HUES6 (cell line): ENCODE data around the gene DHRS4.
A peak's percentile ranks its signal among the peaks of the same experiment; 100 is the strongest.
"Not testable (repeated sequence)": the region's sequence is repeated elsewhere in the genome, so short reads cannot be mapped to it uniquely, and the experiment has no call there.

Experiments used
- H3K27ac ChIP-seq: 2 replicates; pipeline ENCODE4 v1.7.0; 2013; ENCODE audit warnings: low read depth, mild to moderate bottlenecking, low read length, inconsistent platforms
- H3K27me3 ChIP-seq: 2 replicates; pipeline ENCODE4 v1.6.1; 2013; ENCODE audit warnings: low read length; ENCODE audit not compliant: control insufficient read depth, insufficient read depth
- H3K36me3 ChIP-seq: 2 replicates; pipeline ENCODE4 v1.6.1; 2013; ENCODE audit warnings: low read length; ENCODE audit not compliant: control insufficient read depth, insufficient read depth
- H3K4me1 ChIP-seq: 2 replicates; pipeline ENCODE4 v1.6.1; 2013; ENCODE audit warnings: low read length; ENCODE audit not compliant: control insufficient read depth, insufficient read depth
- H3K4me3 ChIP-seq: 2 replicates; pipeline ENCODE4 v1.5.1; 2013; ENCODE audit warnings: low read depth, low read length
- H3K9ac ChIP-seq: one replicate; pipeline ENCODE4 v1.6.1; 2013; ENCODE audit warnings: mild to moderate bottlenecking, low read length
- H3K9me3 ChIP-seq: 2 replicates; pipeline ENCODE4 v1.6.1; 2013; ENCODE audit warnings: low read depth, low read length; ENCODE audit not compliant: control insufficient read depth, insufficient read depth

DHRS4 gene

GRCh38 chr14:23960899-23961298 is 7.3 kb downstream of the DHRS4 start:
- not testable (repeated sequence) for H3K9ac ChIP-seq, H3K36me3 ChIP-seq, H3K4me3 ChIP-seq, H3K4me1 ChIP-seq, H3K27ac ChIP-seq, H3K9me3 ChIP-seq, H3K27me3 ChIP-seq

- not testable (repeated sequence) for H3K9ac ChIP-seq, H3K4me3 ChIP-seq, H3K36me3 ChIP-seq, H3K9me3 ChIP-seq, H3K27me3 ChIP-seq, H3K27ac ChIP-seq, H3K4me1 ChIP-seq
These were observed 8.1 kb downstream of the DHRS4 start for GRCh38 chr14:23961704-23962103.

- not testable (repeated sequence) for H3K27ac ChIP-seq, H3K4me1 ChIP-seq, H3K9me3 ChIP-seq, H3K27me3 ChIP-seq, H3K36me3 ChIP-seq
- Histone ChIP-seq H3K4me3 (peak overlapping the region; percentile 59; the same call in 1 of the 2 replicates), H3K9ac (peak overlapping the region; percentile 48)
These were observed 15.5 kb downstream of the DHRS4 start for GRCh38 chr14:23969130-23969480.

DNA sequence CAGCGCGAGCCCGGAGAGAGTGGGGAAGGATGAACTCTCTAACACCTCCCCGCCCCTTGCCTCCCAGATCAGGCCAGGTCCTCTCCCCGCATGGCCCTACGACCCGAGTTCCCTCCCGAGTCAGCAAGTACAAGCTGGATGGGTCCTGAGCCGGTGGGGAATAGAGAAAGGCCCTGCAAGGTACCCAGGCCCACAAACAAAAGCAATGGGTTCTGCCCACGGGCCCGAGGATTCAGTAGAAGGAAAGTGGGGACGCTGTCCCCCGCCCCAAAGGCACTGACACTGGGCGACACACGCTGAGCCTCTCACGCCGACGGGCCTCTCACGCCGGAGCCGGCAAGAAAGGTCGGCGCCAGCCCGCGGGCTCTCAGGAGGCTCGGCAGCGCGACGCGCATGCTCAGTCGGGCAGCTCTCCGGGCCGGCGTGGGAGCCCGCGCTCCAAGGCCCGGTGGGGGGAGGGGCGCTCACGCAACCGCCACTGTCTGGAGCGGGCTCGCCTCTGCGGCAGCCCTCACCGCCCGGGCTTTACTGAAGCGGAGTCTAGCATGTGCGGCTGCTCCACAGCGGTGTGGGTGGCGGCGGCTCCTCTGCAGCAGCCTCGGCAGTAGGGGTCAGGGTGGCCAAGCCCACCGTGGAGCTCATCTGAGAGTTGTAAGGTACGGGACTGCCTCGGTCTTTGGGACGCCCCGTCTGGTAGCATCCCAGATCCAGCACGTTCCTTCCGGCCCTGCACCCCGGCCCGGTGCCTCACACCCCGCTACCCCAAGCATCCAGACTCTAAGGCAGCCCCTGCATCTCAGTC is 16.1 kb downstream of the DHRS4 start:
- H3K4me1 ChIP-seq, H3K36me3 ChIP-seq, H3K27me3 ChIP-seq, H3K27ac ChIP-seq, H3K9me3 ChIP-seq: not testable (repeated sequence)
- Histone ChIP-seq H3K4me3 (peak overlapping the region; percentile 59), H3K9ac (peak overlapping the region; percentile 48)

GRCh38 chr14:23970283-23970659 is 16.7 kb downstream of the DHRS4 start:
- H3K4me3 ChIP-seq, H3K4me1 ChIP-seq, H3K9me3 ChIP-seq, H3K36me3 ChIP-seq, H3K27me3 ChIP-seq, H3K9ac ChIP-seq, H3K27ac ChIP-seq: not testable (repeated sequence)

GRCh38 chr14:23973178-23973577 is 19.6 kb downstream of the DHRS4 start:
- not testable (repeated sequence) for H3K9me3 ChIP-seq, H3K4me1 ChIP-seq, H3K9ac ChIP-seq, H3K27ac ChIP-seq, H3K27me3 ChIP-seq, H3K4me3 ChIP-seq, H3K36me3 ChIP-seq

DNA sequence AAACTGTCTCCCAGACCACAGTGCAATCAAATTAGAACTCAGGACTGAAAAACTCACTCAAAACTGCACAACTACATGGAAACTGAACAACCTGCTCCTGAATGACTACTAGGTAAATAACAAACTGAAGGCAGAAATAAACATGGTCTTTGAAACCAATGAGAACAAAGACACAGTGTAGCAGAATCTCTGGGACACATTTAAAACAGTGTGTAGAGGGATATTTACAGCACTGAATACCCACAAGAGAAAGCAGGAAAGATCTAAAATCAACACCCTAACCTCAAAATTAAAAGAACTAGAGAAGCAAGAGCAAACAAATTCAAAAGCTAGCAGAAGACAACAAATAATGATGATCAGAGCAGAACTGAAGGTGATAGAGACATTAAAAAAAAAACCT is 20.5 kb downstream of the DHRS4 start:
- not testable (repeated sequence) for H3K27me3 ChIP-seq, H3K4me1 ChIP-seq, H3K9me3 ChIP-seq, H3K9ac ChIP-seq, H3K4me3 ChIP-seq, H3K27ac ChIP-seq, H3K36me3 ChIP-seq

DNA sequence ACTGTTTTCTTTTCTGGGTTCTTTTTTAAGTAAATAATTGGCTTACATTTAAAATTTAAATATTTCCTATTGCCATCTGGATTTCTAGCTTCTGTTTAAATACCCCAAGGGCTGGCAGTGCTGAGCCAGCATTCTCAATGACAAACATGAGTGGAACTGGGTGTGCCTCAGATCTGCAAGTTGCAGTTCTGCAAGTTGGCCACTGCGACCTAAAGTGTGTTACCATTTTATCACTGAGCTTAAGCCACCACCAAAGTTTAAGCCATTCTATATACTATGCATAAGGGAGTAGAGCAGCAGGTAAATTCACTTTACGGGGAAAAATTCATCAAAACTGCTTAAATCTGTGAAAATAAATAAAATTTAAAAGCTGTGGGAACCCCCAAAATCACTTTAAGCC is 23.6 kb downstream of the DHRS4 start:
- not testable (repeated sequence) for H3K4me3 ChIP-seq, H3K9ac ChIP-seq, H3K9me3 ChIP-seq, H3K4me1 ChIP-seq, H3K27me3 ChIP-seq, H3K36me3 ChIP-seq, H3K27ac ChIP-seq

DNA sequence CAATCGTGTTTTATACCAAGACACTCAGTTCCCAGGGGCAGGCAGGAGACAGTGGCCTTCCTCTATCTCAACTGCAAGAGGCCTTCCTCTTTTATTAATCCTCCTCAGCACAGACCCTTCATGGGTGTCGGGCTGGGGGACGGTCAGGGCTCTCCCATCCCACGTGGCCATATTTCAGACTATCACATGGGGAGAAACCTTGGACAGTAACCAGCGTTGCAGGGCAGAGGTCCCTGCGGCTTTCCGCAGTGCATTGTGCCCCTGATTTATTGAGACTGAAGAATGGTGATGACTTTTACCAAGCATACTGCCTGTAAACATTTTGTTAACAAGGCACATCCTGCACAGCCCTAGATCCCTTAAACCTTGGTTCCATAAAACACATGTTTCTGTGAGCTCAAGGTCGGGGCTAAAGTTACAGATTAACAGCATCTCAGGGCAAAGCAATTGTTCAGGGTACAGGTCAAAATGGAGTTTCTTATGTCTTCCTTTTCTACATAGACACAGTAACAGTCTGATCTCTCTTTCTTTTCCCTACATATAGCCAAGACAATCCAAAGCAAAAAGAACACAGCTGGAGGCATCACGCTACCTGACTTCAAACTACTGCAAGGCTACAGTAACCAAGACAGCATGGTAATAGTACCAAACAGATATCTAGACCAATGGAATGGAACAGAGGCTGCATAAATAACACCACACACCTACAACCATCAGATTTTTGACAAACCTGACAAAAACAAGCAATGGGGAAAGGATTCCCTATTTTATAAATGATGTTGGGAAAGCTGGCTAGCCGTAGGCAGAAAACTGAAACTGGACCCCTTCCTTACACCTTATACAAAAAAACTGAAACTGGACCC is 28.6 kb downstream of the DHRS4 start:
- not testable (repeated sequence) for H3K9ac ChIP-seq, H3K4me1 ChIP-seq, H3K9me3 ChIP-seq, H3K27me3 ChIP-seq, H3K36me3 ChIP-seq, H3K4me3 ChIP-seq, H3K27ac ChIP-seq

GRCh38 chr14:23984891-23985602 is 31.5 kb downstream of the DHRS4 start:
- H3K27ac ChIP-seq = no peak overlapping the region
- peaks cover 6% of the 10 kb centered on the region for H3K4me1 ChIP-seq
- H3K4me3 ChIP-seq = no peak overlapping the region
- H3K36me3 ChIP-seq = no peaks in the 10 kb centered on the region
- H3K9ac ChIP-seq = no peak overlapping the region
- no peaks in the 10 kb centered on the region for H3K9me3 ChIP-seq
- no peaks in the 10 kb centered on the region for H3K27me3 ChIP-seq

DNA sequence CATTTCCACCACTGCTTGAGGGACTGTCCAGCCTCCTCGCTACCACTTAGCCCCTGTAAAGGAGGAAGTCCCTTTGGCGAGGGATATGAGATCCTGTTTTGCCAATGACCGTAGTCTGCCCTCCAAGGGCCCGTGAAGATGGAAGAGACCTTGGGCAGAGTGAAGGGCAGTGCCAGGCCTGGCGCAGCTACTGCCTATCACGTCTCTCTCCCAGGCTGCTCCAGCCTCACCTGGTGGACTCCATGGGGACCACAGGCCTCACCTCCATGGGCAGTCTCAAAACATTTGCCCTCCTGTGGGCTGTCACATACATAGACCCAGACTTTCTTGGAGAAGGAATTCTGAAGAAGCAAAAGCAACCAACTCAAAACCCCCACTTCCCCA is 34.6 kb downstream of the DHRS4 start:
- H3K9me3 ChIP-seq, H3K27me3 ChIP-seq, H3K9ac ChIP-seq, H3K36me3 ChIP-seq, H3K4me1 ChIP-seq, H3K27ac ChIP-seq: not testable (repeated sequence)
- peak overlapping the region; percentile 18; the same call in 1 of the 2 replicates for H3K4me3 ChIP-seq
